ENCODE data around the gene KDM4C.

The KDM4C gene

GRCh38 chr9:7075154-7075553 is 317.4 kb downstream of the KDM4C start:
- Histone ChIP-seq H3K27me3 (no peaks in the 10 kb centered on the region), H3K4me1 (no peaks in the 10 kb centered on the region), H3K36me3 (no peaks in the 10 kb centered on the region; the same call in 1 of the 2 replicates), H3K9me3 (no peaks in the 10 kb centered on the region), H3K4me3 (ENCODE audit: low read depth, low read length) (no peak overlapping the region)
- no peak for TF ChIP-seq CTCF (IDR thresholded peaks at IDR 0.05; ENCODE audit: low read depth, low read length)
- DNase-seq, result no peak

- no peak for DNase-seq
- no peaks in the 10 kb centered on the region for H3K4me1 ChIP-seq
- no peaks in the 10 kb centered on the region for H3K27me3 ChIP-seq
- H3K36me3 ChIP-seq, result no peaks in the 10 kb centered on the region; the same call in 1 of the 2 replicates
- H3K4me3 ChIP-seq (ENCODE audit: low read depth, low read length), result no peak overlapping the region
- TF ChIP-seq CTCF (IDR thresholded peaks at IDR 0.05; ENCODE audit: low read depth, low read length), result no peak
- no peaks in the 10 kb centered on the region for H3K9me3 ChIP-seq
Measured at GRCh38 chr9:7079051-7079450, 321.3 kb downstream of the KDM4C start.

- Histone ChIP-seq H3K4me3 (ENCODE audit: low read depth, low read length) (no peak overlapping the region), H3K27me3 (no peaks in the 10 kb centered on the region), H3K9me3 (no peaks in the 10 kb centered on the region), H3K4me1 (no peaks in the 10 kb centered on the region), H3K36me3 (no peaks in the 10 kb centered on the region; the same call in 1 of the 2 replicates)
- TF ChIP-seq CTCF (IDR thresholded peaks at IDR 0.05; ENCODE audit: low read depth, low read length), result no peak
- DNase-seq, result no peak
Measured at GRCh38 chr9:7081065-7081600, 323.4 kb downstream of the KDM4C start.

- H3K9me3 ChIP-seq, result no peaks in the 10 kb centered on the region
- H3K27me3 ChIP-seq, result no peaks in the 10 kb centered on the region
- no peaks in the 10 kb centered on the region; the same call in 1 of the 2 replicates for H3K36me3 ChIP-seq
- TF ChIP-seq CTCF (IDR thresholded peaks at IDR 0.05; ENCODE audit: low read depth, low read length), result no peak
- H3K4me3 ChIP-seq (ENCODE audit: low read depth, low read length), result no peak overlapping the region
- no peak for DNase-seq
- H3K4me1 ChIP-seq, result no peaks in the 10 kb centered on the region
Measured at GRCh38 chr9:7083192-7083591, 325.4 kb downstream of the KDM4C start.

- H3K4me3 ChIP-seq (ENCODE audit: low read depth, low read length), result no peak overlapping the region
- DNase-seq, result no peak
- H3K36me3 ChIP-seq, result no peaks in the 10 kb centered on the region
- TF ChIP-seq CTCF (IDR thresholded peaks at IDR 0.05; ENCODE audit: low read depth, low read length), result no peak
- H3K27me3 ChIP-seq, result no peaks in the 10 kb centered on the region
- no peaks in the 10 kb centered on the region for H3K9me3 ChIP-seq
- no peaks in the 10 kb centered on the region for H3K4me1 ChIP-seq
Measured at GRCh38 chr9:7085357-7085756, 327.6 kb downstream of the KDM4C start.

GRCh38 chr9:7086389-7086788 is 328.6 kb downstream of the KDM4C start:
- Histone ChIP-seq H3K9me3 (no peaks in the 10 kb centered on the region), H3K36me3 (no peaks in the 10 kb centered on the region), H3K4me1 (no peaks in the 10 kb centered on the region), H3K4me3 (ENCODE audit: low read depth, low read length) (no peak overlapping the region), H3K27me3 (no peaks in the 10 kb centered on the region)
- TF ChIP-seq CTCF (IDR thresholded peaks at IDR 0.05; ENCODE audit: low read depth, low read length), result no peak
- no peak for DNase-seq

Data from BE2C (cell line).